Kidney (tissue), 14 donors: ENCODE data around the gene C5orf46. TPM values are rescaled to one million over a fixed set of nuclear protein-coding genes. Genes with fewer than 3 reads are reported as not detected.

Experiments
- DNase-seq, 5 donors: peaks; one replicate each; pipeline ENCODE4 v3.0.0-alpha.2; 2013 to 2020
- FAIRE-seq: peaks from 2 replicates; lab custom pipeline; 2012; peaks lifted over from hg19 to GRCh38; lab: Jason Lieb, UNC
- H3K27ac ChIP-seq, 2 donors: one replicate each; pipeline ENCODE4 v1.7.0; 2013; ENCODE audit warnings: low read depth in 2 of 2, low read length in 2 of 2, inconsistent platforms in 1 of 2
- H3K27me3 ChIP-seq: one replicate; pipeline ENCODE4 v1.7.1; 2013; ENCODE audit warnings: low read length, inconsistent platforms; ENCODE audit not compliant: control insufficient read depth, insufficient read depth
- H3K36me3 ChIP-seq, 3 donors: one replicate each; pipeline versions ENCODE4 v1.7.0 to v1.7.1; 2013; ENCODE audit warnings: low read length in 3 of 3, control low read depth in 1 of 3, inconsistent platforms in 1 of 3; ENCODE audit not compliant: insufficient read depth in 3 of 3, control insufficient read depth in 2 of 3
- H3K4me1 ChIP-seq, 3 donors: one replicate each; pipeline versions ENCODE4 v1.7.0 to v1.7.1; 2013; ENCODE audit warnings: low read length in 3 of 3, inconsistent platforms in 1 of 3, low read depth in 1 of 3; ENCODE audit not compliant: control insufficient read depth in 2 of 3, insufficient read depth in 2 of 3
- H3K4me3 ChIP-seq, 3 donors: one replicate each; pipeline versions ENCODE4 v1.7.0 to v1.8.1; 2013; ENCODE audit warnings: low read length in 3 of 3, control low read depth in 1 of 3, inconsistent platforms in 1 of 3
- H3K9ac ChIP-seq, 3 donors: one replicate each; pipeline versions ENCODE4 v1.7.0 to v1.7.1; 2013; ENCODE audit warnings: low read length in 3 of 3, control low read depth in 1 of 3, inconsistent platforms in 1 of 3
- H3K9me3 ChIP-seq, 3 donors: one replicate each; pipeline versions ENCODE4 v1.7.0 to v1.7.1; 2013; ENCODE audit warnings: low read length in 3 of 3, control low read depth in 1 of 3, inconsistent platforms in 1 of 3; ENCODE audit not compliant: control insufficient read depth in 2 of 3, insufficient read depth in 1 of 3
- intact Hi-C: fragments of 100-400 bp; cut with DNase I; formaldehyde crosslinking; loops from one replicate; pipeline ENCODE4 v1.11.1; 2022
- polyA plus RNA-seq: library from polyadenylated mRNA; stranded (reverse); fragments of 350-450 nt; fragmentation: Illumina TruSeq; extraction: RNeasy Lipid Tissue Mini Kit (QIAGEN cat#74804); gene quantifications from one replicate; pipeline ENCODE4 v1.2.3, GENCODE V29; 2014; ENCODE audit warnings: low read depth, low replicate concordance; ENCODE audit not compliant: insufficient read depth
- total RNA-seq: library from RNA; stranded (reverse); fragmentation: NEBNext Ultra II Directional; extraction: Animal tissue kit (Norgen Biotek cat#: 25700); gene quantifications from one replicate; pipeline ENCODE4 v1.2.1, GENCODE V29; 2021
- TF ChIP-seq, protein P1 (sequence below): IDR thresholded peaks from 3 replicates; pipeline ENCODE4 v1.5.1; 2012; ENCODE audit warnings: mild to moderate bottlenecking, moderate library complexity, borderline replicate concordance; ENCODE audit not compliant: insufficient read depth; ENCODE audit errors: extremely low read depth
- donor health status: control.
- donor health status: control.
- donor health status: control.
- donor health status: control.
- donor health status: control.
- donor health status: DM: yes; HTN: yes; CAD: no.
- donor health status: Normal renal cell carcinoma (clear cell type).

C5orf46 gene
- total and polyA plus RNA-seq, 2 donors from 2014 or later: not detected

DNA sequence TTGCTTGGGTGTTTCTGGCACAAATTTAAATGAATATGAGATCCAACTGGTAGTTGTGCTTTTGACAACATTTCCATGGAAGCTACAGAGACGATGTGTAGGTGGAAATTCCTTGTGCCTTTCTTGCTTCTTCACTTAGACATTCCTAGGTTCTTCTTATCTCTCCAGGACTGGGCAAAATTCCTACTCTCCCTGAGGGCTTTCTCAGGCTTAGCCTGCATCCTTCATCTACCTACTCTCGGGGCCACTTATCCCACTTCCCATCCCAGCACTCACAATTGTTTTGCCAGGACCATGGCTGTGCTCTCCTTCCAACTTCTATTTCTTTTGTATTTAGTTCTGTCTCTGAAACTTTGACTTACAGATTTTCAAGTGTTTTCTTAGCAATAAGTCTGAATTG lies 57.1 kb downstream of the C5orf46 start:
- DNase-seq (no peak), FAIRE-seq (no peak)
- Histone ChIP-seq H3K27me3 (no peaks in the 10 kb centered on the region), H3K27ac (no peak overlapping the region), H3K9me3 (no peaks in the 10 kb centered on the region), H3K9ac (no peak overlapping the region), H3K4me1 (no peaks in the 10 kb centered on the region), H3K36me3 (no peaks in the 10 kb centered on the region), H3K4me3 (no peak overlapping the region)
- intact Hi-C loops: no loop called here
- TF ChIP-seq, protein P1, sequence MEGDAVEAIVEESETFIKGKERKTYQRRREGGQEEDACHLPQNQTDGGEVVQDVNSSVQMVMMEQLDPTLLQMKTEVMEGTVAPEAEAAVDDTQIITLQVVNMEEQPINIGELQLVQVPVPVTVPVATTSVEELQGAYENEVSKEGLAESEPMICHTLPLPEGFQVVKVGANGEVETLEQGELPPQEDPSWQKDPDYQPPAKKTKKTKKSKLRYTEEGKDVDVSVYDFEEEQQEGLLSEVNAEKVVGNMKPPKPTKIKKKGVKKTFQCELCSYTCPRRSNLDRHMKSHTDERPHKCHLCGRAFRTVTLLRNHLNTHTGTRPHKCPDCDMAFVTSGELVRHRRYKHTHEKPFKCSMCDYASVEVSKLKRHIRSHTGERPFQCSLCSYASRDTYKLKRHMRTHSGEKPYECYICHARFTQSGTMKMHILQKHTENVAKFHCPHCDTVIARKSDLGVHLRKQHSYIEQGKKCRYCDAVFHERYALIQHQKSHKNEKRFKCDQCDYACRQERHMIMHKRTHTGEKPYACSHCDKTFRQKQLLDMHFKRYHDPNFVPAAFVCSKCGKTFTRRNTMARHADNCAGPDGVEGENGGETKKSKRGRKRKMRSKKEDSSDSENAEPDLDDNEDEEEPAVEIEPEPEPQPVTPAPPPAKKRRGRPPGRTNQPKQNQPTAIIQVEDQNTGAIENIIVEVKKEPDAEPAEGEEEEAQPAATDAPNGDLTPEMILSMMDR: no peak

DNA sequence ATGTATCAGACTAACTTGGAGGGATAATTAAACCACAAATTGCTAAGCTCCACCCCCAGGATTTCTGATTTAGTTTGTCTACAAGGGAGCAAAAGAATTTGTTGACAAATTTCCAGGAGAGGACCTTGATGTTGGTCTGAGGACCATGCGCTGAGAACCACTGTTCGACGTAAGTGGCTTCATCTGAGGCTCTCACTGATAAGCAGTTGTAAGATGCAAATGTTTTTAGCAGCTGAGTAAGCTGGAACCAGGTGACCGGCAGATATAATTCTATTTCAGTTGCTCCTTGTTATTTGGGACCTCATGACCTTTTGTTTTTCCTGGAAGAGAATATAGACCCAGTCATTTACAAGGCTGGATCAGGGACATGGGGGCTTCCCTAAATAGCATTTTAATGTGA lies 60.7 kb downstream of the C5orf46 start:
- intact Hi-C loops: no loop called here
- DNase-seq: no peak
- Histone ChIP-seq H3K9me3 (no peaks in the 10 kb centered on the region), H3K4me3 (no peak overlapping the region), H3K27me3 (no peaks in the 10 kb centered on the region), H3K9ac (no peak overlapping the region), H3K4me1 (no peaks in the 10 kb centered on the region), H3K36me3 (no peaks in the 10 kb centered on the region), H3K27ac (no peak overlapping the region)
- TF ChIP-seq, protein P1: no peak
- no peak for FAIRE-seq

DNA sequence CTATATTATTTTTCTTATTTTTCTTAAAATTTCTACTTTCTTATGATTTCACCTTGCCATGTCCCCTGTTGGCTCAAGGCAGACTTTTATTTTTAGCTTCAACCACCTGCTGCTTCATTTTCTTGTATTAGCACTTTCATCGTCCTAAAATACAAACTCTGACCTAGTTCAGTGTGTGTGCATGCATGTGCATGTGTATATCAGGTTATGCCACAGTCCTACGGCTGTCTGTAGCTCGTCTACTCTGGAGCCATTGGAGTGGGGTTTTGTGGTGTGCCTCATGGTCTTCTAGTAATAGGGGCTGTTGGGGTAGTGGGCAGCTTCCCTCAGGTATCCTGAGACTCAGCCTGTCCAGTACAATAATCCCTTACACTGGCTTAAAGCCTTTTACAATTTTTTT lies 61.5 kb downstream of the C5orf46 start:
- no peaks in the 10 kb centered on the region for H3K36me3 ChIP-seq
- no peaks in the 10 kb centered on the region for H3K4me1 ChIP-seq
- H3K4me3 ChIP-seq: no peak overlapping the region
- no peaks in the 10 kb centered on the region for H3K9me3 ChIP-seq
- no peaks in the 10 kb centered on the region for H3K27me3 ChIP-seq
- TF ChIP-seq, protein P1: no peak
- no peak for FAIRE-seq
- no peak for DNase-seq
- intact Hi-C loops: no loop called here
- no peak overlapping the region for H3K27ac ChIP-seq
- no peak overlapping the region for H3K9ac ChIP-seq

DNA sequence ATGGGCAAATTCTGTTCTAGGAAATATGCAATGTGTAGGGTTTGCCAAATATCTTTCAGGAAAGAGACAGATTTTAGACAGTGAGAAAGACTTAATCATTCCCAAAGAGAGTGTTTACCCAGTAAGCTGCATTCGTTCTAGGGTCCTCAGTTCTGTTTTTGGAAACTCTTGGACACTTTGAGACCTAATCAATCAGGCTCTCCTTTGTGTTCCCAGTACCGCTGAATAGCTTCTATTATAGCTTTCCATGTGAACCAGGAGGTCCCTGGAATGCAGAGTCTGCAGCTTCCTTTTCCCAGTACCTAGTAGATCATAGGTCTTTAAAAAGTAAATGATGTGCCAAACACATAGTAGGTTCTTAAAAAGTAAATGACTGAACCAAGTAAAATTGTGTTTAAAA lies 63.5 kb downstream of the C5orf46 start:
- Histone ChIP-seq H3K27me3 (no peaks in the 10 kb centered on the region), H3K4me3 (no peak overlapping the region), H3K4me1 (no peaks in the 10 kb centered on the region), H3K9ac (no peak overlapping the region), H3K27ac (no peak overlapping the region), H3K9me3 (no peaks in the 10 kb centered on the region), H3K36me3 (no peaks in the 10 kb centered on the region)
- TF ChIP-seq, protein P1: no peak
- DNase-seq: no peak
- intact Hi-C loops: no loop called here
- FAIRE-seq: no peak
